ENCODE results near the gene GPR33. TPM values are rescaled to one million over a fixed set of nuclear protein-coding genes. Genes with fewer than 3 reads are reported as not detected.

GPR33 gene
- total RNA-seq, 1 experiment from 2014 or later, result not detected

DNA sequence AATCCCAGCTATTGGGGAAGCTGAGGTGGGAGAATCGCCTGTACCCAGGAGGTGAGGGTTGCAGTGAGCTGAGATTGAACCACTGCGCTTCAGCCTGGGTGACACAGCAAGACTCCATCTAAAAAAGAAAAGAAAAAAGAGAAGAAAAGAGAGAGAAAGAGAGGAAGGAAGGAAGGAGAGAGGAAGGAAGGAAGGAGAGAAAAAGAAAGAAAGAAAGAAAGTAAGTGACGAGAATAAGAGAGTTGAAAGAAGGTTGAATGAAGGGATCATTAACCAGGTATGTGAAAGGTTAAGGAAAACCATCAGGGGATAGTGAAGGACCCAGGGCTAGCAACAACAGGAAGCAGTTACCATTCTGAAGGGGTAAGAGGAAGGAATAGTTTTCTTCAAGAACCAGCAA lies 26.3 kb downstream of the GPR33 start:
- CTCF ChIA-PET, result no interaction called here
- POLR2A ChIA-PET, result interaction anchor here (0.6 kb wide), 1 partner anchor 251 kb away, joined by 4 read pairs; no protein-coding TSS in a partner anchor
- no peak overlapping the region for H2AFZ ChIP-seq (ENCODE audit: low read depth, low read length, poor library complexity, severe bottlenecking)
- H3K9me3 ChIP-seq (ENCODE audit: control insufficient read depth in 1 of 2, insufficient read depth in 1 of 2, low read depth in 1 of 2, low read length in 2 of 2), result no peaks in the 10 kb centered on the region
- H3K9ac ChIP-seq (ENCODE audit: low read length), result no peak overlapping the region
- intact Hi-C loops (cut with micrococcal nuclease), result no loop called here
- H3K27ac ChIP-seq (ENCODE audit: low read depth, low read length), result no peak overlapping the region
- TF ChIP-seq EGR1 (IDR thresholded peaks at IDR 0.05; ENCODE audit: low read depth), result no peak
- TF ChIP-seq SP1 (IDR thresholded peaks at IDR 0.05; ENCODE audit: low read depth), result no peak
- no peak for TF ChIP-seq CBX3 (IDR thresholded peaks at IDR 0.05; ENCODE audit: low read depth)
- TF ChIP-seq ZNF274 (IDR thresholded peaks at IDR 0.05; ENCODE audit: low read depth, low read length), result no peak
- TF ChIP-seq, protein P1, sequence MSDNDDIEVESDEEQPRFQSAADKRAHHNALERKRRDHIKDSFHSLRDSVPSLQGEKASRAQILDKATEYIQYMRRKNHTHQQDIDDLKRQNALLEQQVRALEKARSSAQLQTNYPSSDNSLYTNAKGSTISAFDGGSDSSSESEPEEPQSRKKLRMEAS (IDR thresholded peaks at IDR 0.05), result no peak
- no peak for TF ChIP-seq ELF1 (IDR thresholded peaks at IDR 0.05; ENCODE audit: borderline replicate concordance, low read depth)
- TF ChIP-seq, protein P2, sequence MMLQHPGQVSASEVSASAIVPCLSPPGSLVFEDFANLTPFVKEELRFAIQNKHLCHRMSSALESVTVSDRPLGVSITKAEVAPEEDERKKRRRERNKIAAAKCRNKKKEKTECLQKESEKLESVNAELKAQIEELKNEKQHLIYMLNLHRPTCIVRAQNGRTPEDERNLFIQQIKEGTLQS (IDR thresholded peaks at IDR 0.05), result no peak
- TF ChIP-seq CEBPB (IDR thresholded peaks at IDR 0.05; ENCODE audit: low read depth), result no peak
- no peak for TF ChIP-seq FOSL1 (IDR thresholded peaks at IDR 0.05; ENCODE audit: low read depth)
- TF ChIP-seq ZFX (IDR thresholded peaks at IDR 0.05), result no peak
- TF ChIP-seq TCF7L2 (IDR thresholded peaks at IDR 0.05; ENCODE audit: borderline replicate concordance, extremely low read depth, insufficient read depth, insufficient read length), result no peak
- no peak for TF ChIP-seq YY1 (IDR thresholded peaks at IDR 0.05; ENCODE audit: extremely low read depth, insufficient replicate concordance, low read depth, low read length)
- TF ChIP-seq POLR2AphosphoS5 (IDR thresholded peaks at IDR 0.05; ENCODE audit: low read depth, low read length), result no peak
- TF ChIP-seq, protein P3, sequence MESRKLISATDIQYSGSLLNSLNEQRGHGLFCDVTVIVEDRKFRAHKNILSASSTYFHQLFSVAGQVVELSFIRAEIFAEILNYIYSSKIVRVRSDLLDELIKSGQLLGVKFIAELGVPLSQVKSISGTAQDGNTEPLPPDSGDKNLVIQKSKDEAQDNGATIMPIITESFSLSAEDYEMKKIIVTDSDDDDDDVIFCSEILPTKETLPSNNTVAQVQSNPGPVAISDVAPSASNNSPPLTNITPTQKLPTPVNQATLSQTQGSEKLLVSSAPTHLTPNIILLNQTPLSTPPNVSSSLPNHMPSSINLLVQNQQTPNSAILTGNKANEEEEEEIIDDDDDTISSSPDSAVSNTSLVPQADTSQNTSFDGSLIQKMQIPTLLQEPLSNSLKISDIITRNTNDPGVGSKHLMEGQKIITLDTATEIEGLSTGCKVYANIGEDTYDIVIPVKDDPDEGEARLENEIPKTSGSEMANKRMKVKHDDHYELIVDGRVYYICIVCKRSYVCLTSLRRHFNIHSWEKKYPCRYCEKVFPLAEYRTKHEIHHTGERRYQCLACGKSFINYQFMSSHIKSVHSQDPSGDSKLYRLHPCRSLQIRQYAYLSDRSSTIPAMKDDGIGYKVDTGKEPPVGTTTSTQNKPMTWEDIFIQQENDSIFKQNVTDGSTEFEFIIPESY (IDR thresholded peaks at IDR 0.05; ENCODE audit: extremely low read depth, insufficient replicate concordance, low read length), result no peak
- TF ChIP-seq EZH2 (IDR thresholded peaks at IDR 0.05), result no peak
- no peak overlapping the region for H3K4me2 ChIP-seq (ENCODE audit: low read length)
- H3K4me1 ChIP-seq (ENCODE audit: control insufficient read depth in 1 of 2, insufficient read depth in 2 of 2, low read length in 2 of 2), result peaks cover 0 to 9% of the 10 kb centered on the region in 2 experiments; a peak in 2 of 4 replicates
- RAD21 ChIA-PET (ENCODE audit: low non-redundant PET in 1 of 2, low total read pairs in 2 of 2, uncharacterized antibody in 2 of 2, unreplicated experiment in 2 of 2), result no interaction called here
- H3K36me3 ChIP-seq (ENCODE audit: control insufficient read depth in 1 of 2, insufficient read depth in 2 of 2, low read length in 2 of 2), result no peaks in the 10 kb centered on the region
- H4K20me1 ChIP-seq (ENCODE audit: insufficient read depth), result no peaks in the 10 kb centered on the region
- no peak for ATAC-seq
- no TSS peak for BruUV-seq (replicated peaks)
- H3K79me2 ChIP-seq (ENCODE audit: insufficient read depth, low read length), result peaks cover 4% of the 10 kb centered on the region
- DNase-seq (ENCODE audit: low read depth, low spot score), result no peak
- H3K27me3 ChIP-seq (ENCODE audit: insufficient read depth, low read length), result no peaks in the 10 kb centered on the region
- H3K4me3 ChIP-seq (replicated peaks in 1 of 2; ENCODE audit: low read depth in 1 of 2, low read length in 2 of 2), result no peak overlapping the region
- no peaks in the 10 kb centered on the region for H3K9me2 ChIP-seq (ENCODE audit: insufficient read depth)
